Suprapubic skin (tissue), 4 donors: ENCODE results near the gene CXCL12. TPM values are rescaled to one million over a fixed set of nuclear protein-coding genes. Genes with fewer than 3 reads are reported as not detected.

ENCODE experiments used
- DNase-seq, 2 donors: peaks; one replicate each; pipeline ENCODE4 v3.0.0-alpha.2; 2019; ENCODE audit warnings: low spot score in 2 of 2
- H3K27ac ChIP-seq: fragments of 200-600 bp; sonication (generic); one replicate; pipeline ENCODE4 v1.5.1; 2019
- H3K27me3 ChIP-seq: fragments of 200-600 bp; sonication (generic); one replicate; pipeline ENCODE4 v1.5.1; 2019
- H3K36me3 ChIP-seq: fragments of 200-600 bp; sonication (generic); one replicate; pipeline ENCODE4 v1.5.1; 2019
- H3K4me1 ChIP-seq: fragments of 200-600 bp; sonication (generic); one replicate; pipeline ENCODE4 v1.5.1; 2019
- H3K4me3 ChIP-seq: fragments of 200-600 bp; sonication (generic); one replicate; pipeline ENCODE4 v1.5.1; 2019; ENCODE audit warnings: mild to moderate bottlenecking
- H3K9me3 ChIP-seq: fragments of 200-600 bp; sonication (generic); one replicate; pipeline ENCODE4 v1.5.1; 2019
- CTCF ChIP-seq, 2 donors: fragments of 200-600 bp in 1 of 2; fragments of 450-650 bp in 1 of 2; sonication (generic) in 1 of 2; IDR thresholded peaks; one replicate each; pipeline ENCODE4 v1.5.1; 2016 to 2019; ENCODE audit warnings: antibody characterized with exemption in 2 of 2, mild to moderate bottlenecking in 1 of 2, moderate library complexity in 1 of 2
- EP300 ChIP-seq: sonication (generic); formaldehyde crosslinking; IDR thresholded peaks from one replicate; pipeline ENCODE4 v1.6.1; 2017; ENCODE audit warnings: antibody characterized with exemption
- POLR2A ChIP-seq, 2 donors: fragments of 450-650 bp; IDR thresholded peaks; one replicate each; pipeline ENCODE4 v1.6.1; 2017; ENCODE audit warnings: antibody characterized with exemption in 2 of 2, mild to moderate bottlenecking in 2 of 2, moderate library complexity in 2 of 2
- POLR2AphosphoS5 ChIP-seq, 3 donors: sonication (generic); formaldehyde crosslinking; IDR thresholded peaks; one replicate each; pipeline ENCODE4 v1.6.1; 2017; ENCODE audit warnings: antibody characterized with exemption in 3 of 3
- WGBS: methylation state at CpG from one replicate; pipeline ENCODE4 v1.1.5; 2018; 5-methylcytosine and 5-hydroxymethylcytosine counted together
- total RNA-seq, 4 donors: library from RNA; depleted of rRNA; stranded (reverse); fragments of >200 nt; gene quantifications; one replicate each; pipeline ENCODE4 v1.1.0, GENCODE V29; 2016

The CXCL12 gene
- total RNA-seq, 4 donors from 2014 or later, result 13.9 to 44.7 (median 27.6) TPM

GRCh38 chr10:44356139-44357022 is 28.5 kb downstream of the CXCL12 start:
- no peaks in the 10 kb centered on the region for H3K27me3 ChIP-seq
- no peak overlapping the region for H3K27ac ChIP-seq
- TF ChIP-seq CTCF (IDR thresholded peaks at IDR 0.05), result no peak
- no peak for TF ChIP-seq POLR2A (IDR thresholded peaks at IDR 0.05)
- no peak for TF ChIP-seq EP300
- no peak for TF ChIP-seq POLR2AphosphoS5 (IDR thresholded peaks at IDR 0.05)
- peaks cover 3% of the 10 kb centered on the region for H3K4me1 ChIP-seq
- H3K4me3 ChIP-seq, result no peak overlapping the region
- no peaks in the 10 kb centered on the region for H3K36me3 ChIP-seq
- WGBS, result 70% methylated on average over 18 of the region's 20 CpGs
- DNase-seq, result no peak
- no peaks in the 10 kb centered on the region for H3K9me3 ChIP-seq

GRCh38 chr10:44355630-44356029 is 29.3 kb downstream of the CXCL12 start:
- Histone ChIP-seq H3K4me1 (peaks cover 3% of the 10 kb centered on the region), H3K36me3 (no peaks in the 10 kb centered on the region), H3K27me3 (no peaks in the 10 kb centered on the region), H3K27ac (no peak overlapping the region), H3K9me3 (no peaks in the 10 kb centered on the region), H3K4me3 (no peak overlapping the region)
- no peak for TF ChIP-seq POLR2AphosphoS5 (IDR thresholded peaks at IDR 0.05)
- TF ChIP-seq POLR2A (IDR thresholded peaks at IDR 0.05), result no peak
- no peak for TF ChIP-seq EP300
- no peak for TF ChIP-seq CTCF (IDR thresholded peaks at IDR 0.05)
- no peak for DNase-seq
- WGBS, result 77% methylated on average over 3 of the region's 3 CpGs

- H3K4me1 ChIP-seq, result peaks cover 3% of the 10 kb centered on the region
- WGBS, result 82% methylated on average over 2 of the region's 2 CpGs
- no peak for DNase-seq
- H3K36me3 ChIP-seq, result no peaks in the 10 kb centered on the region
- no peak overlapping the region for H3K27ac ChIP-seq
- no peaks in the 10 kb centered on the region for H3K27me3 ChIP-seq
- H3K4me3 ChIP-seq, result no peak overlapping the region
- H3K9me3 ChIP-seq, result no peaks in the 10 kb centered on the region
- TF ChIP-seq CTCF (IDR thresholded peaks at IDR 0.05), result no peak
- TF ChIP-seq POLR2A (IDR thresholded peaks at IDR 0.05), result no peak
- TF ChIP-seq POLR2AphosphoS5 (IDR thresholded peaks at IDR 0.05), result no peak
- TF ChIP-seq EP300, result no peak
Measured at GRCh38 chr10:44354771-44355170, 30.1 kb downstream of the CXCL12 start.

- no peak overlapping the region for H3K4me3 ChIP-seq
- WGBS, result 94% methylated on average over 3 of the region's 7 CpGs
Measured at GRCh38 chr10:44353721-44354120, 31.2 kb downstream of the CXCL12 start.

More at GRCh38 chr10:44353721-44354120, 31.2 kb downstream of the CXCL12 start:
- no peak for TF ChIP-seq POLR2A (IDR thresholded peaks at IDR 0.05)
- no peak for TF ChIP-seq CTCF (IDR thresholded peaks at IDR 0.05)
- no peak for TF ChIP-seq EP300
- no peak for TF ChIP-seq POLR2AphosphoS5 (IDR thresholded peaks at IDR 0.05)
- Histone ChIP-seq H3K9me3 (no peaks in the 10 kb centered on the region), H3K36me3 (no peaks in the 10 kb centered on the region), H3K27ac (no peak overlapping the region), H3K4me1 (peaks cover 3% of the 10 kb centered on the region), H3K27me3 (no peaks in the 10 kb centered on the region)
- DNase-seq, result no peak
